ENCODE data around the gene NEURL1B.

The NEURL1B gene

GRCh38 chr5:172720655-172721054, 79.6 kb downstream of the NEURL1B start:
- DNase-seq = no peak

GRCh38 chr5:172721455-172722326, 80.6 kb downstream of the NEURL1B start:
- DNase-seq = no peak

GRCh38 chr5:172722327-172722815, 81.3 kb downstream of the NEURL1B start:
- DNase-seq = no peak

GRCh38 chr5:172723508-172723907, 82.4 kb downstream of the NEURL1B start:
- no peak for DNase-seq

- no peak for DNase-seq
Measured at GRCh38 chr5:172724242-172725183, 83.5 kb downstream of the NEURL1B start.

GRCh38 chr5:172725273-172725672, 84.2 kb downstream of the NEURL1B start:
- no peak for DNase-seq

GRCh38 chr5:172725785-172726184, 84.7 kb downstream of the NEURL1B start:
- no peak for DNase-seq

GRCh38 chr5:172726966-172727365, 85.9 kb downstream of the NEURL1B start:
- DNase-seq = no peak

GRCh38 chr5:172727551-172727950, 86.5 kb downstream of the NEURL1B start:
- DNase-seq = no peak

GRCh38 chr5:172728481-172729241, 87.6 kb downstream of the NEURL1B start:
- no peak for DNase-seq

GRCh38 chr5:172729588-172729987, 88.5 kb downstream of the NEURL1B start:
- DNase-seq = no peak

GRCh38 chr5:172730222-172730621, 89.2 kb downstream of the NEURL1B start:
- no peak for DNase-seq

- no peak for DNase-seq
Measured at GRCh38 chr5:172730981-172731679, 90.1 kb downstream of the NEURL1B start.

GRCh38 chr5:172731680-172732074, 90.6 kb downstream of the NEURL1B start:
- DNase-seq = no peak

- no peak for DNase-seq
Measured at GRCh38 chr5:172732201-172732865, 91.3 kb downstream of the NEURL1B start.

- DNase-seq = no peak
Measured at GRCh38 chr5:172733131-172733973, 92.3 kb downstream of the NEURL1B start.

- DNase-seq = no peak
Measured at GRCh38 chr5:172733974-172734346, 92.9 kb downstream of the NEURL1B start.

- no peak for DNase-seq
Measured at GRCh38 chr5:172735141-172735831, 94.2 kb downstream of the NEURL1B start.

- no peak for DNase-seq
Measured at GRCh38 chr5:172736508-172737135, 95.6 kb downstream of the NEURL1B start.
